Smooth muscle cell of trachea (primary cell): ENCODE results near the gene RNF38. TPM values are rescaled to one million over a fixed set of nuclear protein-coding genes. Genes with fewer than 3 reads are reported as not detected.

Experiments used
- total RNA-seq: library from RNA; depleted of rRNA; stranded (reverse); fragments of >200 nt; gene quantifications from 2 replicates; pipeline ENCODE4 v1.2.1, GENCODE V29; 2014

Gene RNF38
- total RNA-seq, result 7.4 and 10.0 TPM in 2 replicates

GRCh38 chr9:36399980-36400331 lies at the start of gene RNF38:
TSS of gene RNF38 (minus strand) at chr9:36400269. CDS start at chr9:36400108, 161 bp downstream.

Other genes starting within 250 kb of the RNF38 start
- gene CCIN, start 230.9 kb downstream of the RNF38 start, total RNA-seq, result 1.7 and 2.6 TPM in 2 replicates
- gene CLTA, start 209.3 kb downstream of the RNF38 start, total RNA-seq, result 352 and 385 TPM in 2 replicates
- gene GNE, start 141.8 kb downstream of the RNF38 start, total RNA-seq, result 26.6 and 42.3 TPM in 2 replicates
- 5.3 and 35.3 TPM in 2 replicates for gene MELK, start 172.6 kb upstream of the RNF38 start, total RNA-seq